ENCODE data around the gene OSBPL9.
A peak's percentile ranks its signal among the peaks of the same experiment; 100 is the strongest.
"Not testable (repeated sequence)": the region's sequence is repeated elsewhere in the genome, so short reads cannot be mapped to it uniquely, and the experiment has no call there.

Gene OSBPL9

GRCh38 chr1:51666478-51666877 is 49.6 kb downstream of the OSBPL9 start:
- DNase-seq: no peak

- no peak for DNase-seq
Measured at GRCh38 chr1:51667561-51667960, 50.7 kb downstream of the OSBPL9 start.

DNA sequence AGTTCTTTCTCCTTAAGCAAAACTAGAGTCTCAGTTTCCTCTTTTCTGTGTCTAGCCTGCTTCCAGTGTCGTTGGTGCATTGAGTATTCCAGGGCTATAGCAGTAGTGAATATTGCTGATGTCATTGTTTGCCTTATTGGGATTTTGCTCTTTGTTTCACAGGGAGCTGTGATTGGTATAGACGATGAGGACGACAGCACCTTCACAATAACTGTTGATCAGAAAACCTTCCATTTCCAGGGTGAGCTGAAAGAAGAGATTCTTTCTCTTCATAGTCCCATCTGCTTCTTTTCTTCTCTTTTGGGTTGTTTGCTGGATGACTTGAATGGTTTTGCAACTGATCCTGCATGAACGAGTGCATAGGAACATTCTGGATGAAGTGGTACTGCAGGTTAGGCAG is 52.4 kb downstream of the OSBPL9 start:
- peak in 1 of 2 experiments; percentile 47 for DNase-seq

DNA sequence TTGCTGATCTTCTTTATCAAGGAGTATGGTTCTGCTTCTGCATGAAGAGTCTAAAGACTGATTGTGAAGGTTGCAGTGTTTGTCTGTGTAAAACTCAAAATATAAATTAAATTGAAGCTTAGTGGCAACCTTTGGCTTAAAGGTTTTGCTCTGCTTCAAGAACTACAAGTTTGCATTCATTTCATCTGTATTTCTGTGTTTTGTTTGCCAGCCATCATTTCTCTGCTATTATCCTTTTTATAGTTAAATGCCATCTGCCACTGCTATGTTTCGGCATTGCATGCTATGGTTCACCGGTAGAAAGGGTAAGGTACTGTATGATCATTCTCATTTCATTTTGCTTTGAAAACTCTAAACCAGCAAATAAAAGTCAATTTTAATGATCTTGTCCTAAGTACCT is 52.9 kb downstream of the OSBPL9 start:
- peak in 1 of 2 experiments; percentile 10 for DNase-seq

GRCh38 chr1:51671527-51672325 is 54.8 kb downstream of the OSBPL9 start:
- DNase-seq: no peak

DNA sequence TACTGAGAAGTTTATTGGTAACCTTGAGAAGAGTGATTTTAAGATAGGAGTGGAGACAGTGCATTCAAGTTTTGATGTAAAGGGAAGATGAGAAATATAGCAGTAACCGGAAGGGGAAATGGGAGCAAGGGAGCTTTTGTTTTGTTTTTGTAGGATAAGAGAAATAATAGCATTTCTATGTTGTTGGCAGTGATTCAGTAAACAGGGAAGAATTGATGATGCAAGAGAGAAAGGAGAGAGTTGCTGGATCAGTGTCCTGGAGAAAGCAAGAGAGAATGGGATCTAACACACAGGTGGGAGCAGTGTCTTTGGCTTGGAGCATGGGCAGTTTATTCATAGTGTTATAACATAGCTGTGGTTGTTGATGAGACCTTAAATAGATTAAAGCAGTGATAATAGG is 56.4 kb downstream of the OSBPL9 start:
- no peak for DNase-seq

GRCh38 chr1:51675177-51675780 is 58.4 kb downstream of the OSBPL9 start:
- DNase-seq: no peak

DNA sequence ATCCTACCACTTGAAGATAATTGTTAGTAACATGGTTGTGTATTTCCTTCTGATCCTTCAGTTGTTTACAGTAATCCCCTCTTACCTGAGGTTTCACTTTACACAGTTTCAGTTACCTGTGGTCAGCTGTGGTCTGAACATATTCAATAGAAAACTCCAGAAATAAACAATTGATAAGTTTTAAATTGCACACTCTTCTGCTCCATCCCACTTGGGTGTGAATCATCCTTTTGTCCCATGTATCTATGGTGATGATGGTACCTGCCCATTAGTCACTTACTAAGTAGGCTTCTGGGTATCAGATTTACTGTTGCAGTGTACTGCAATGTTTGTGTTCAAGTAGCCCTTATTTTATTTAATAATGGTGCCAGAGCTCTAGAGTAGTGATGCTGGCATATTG is 62.5 kb downstream of the OSBPL9 start:
- no peak for DNase-seq

- DNase-seq: no peak
Measured at GRCh38 chr1:51684776-51685175, 67.9 kb downstream of the OSBPL9 start.

DNA sequence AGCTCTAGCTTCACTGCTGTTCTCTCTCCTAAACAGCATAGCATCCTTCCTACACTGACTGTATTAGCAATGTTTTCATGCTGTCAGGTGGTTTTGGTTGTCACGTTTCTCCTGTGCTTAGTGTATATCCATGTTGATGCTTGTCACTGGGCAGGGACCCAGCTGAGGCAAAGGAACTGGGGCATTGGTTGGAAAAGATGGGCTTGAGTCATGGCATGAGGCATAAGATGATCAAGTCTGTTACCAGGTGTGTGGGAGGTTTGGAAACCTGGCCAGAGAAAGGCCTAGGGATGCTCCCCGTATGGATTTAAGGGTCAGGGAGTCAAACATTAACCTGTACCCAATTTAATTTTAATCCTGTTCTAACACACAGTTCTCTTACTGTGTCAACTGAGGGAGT is 69.6 kb downstream of the OSBPL9 start:
- DNase-seq: no peak

DNA sequence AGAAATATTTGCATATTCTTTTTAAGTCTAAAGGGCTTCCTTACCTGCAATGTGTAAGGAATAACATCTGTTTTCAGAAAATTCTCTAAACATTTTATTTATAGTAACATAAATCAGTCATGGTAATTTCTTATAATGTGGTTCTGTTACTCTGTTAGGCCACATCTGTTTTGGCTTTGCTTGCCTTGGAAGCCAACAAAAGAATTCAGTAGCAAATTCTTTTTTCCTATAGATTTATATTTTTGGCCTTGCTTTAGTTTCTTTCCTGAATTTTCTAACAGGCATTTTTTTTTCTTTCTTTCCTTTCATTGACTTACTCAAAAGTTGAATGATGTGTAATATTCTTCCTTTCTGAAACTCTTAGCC is 72.2 kb downstream of the OSBPL9 start:
- DNase-seq: no peak

DNA sequence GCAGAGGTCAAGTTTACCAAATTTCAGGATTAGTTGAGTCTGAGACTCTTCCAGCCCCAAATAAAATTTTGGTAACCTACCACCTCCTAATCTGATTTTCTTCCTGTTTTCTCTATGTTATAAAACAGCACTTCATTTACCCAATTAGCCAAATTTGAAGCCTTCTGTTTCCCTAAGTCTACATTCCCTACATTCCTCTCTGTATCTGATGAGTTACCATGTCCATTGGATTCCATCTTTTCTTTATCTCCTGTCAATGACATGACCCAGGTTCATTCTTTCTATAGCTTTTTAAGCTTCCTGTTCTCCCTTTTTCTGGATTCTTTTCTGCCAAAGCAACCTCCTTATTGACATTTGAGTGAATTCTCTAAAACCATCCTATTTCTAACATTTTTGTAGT is 72.8 kb downstream of the OSBPL9 start:
- DNase-seq: no peak

GRCh38 chr1:51690285-51690961 is 73.5 kb downstream of the OSBPL9 start:
- DNase-seq: peak; percentile 58 to 89

- no peak for DNase-seq
Measured at GRCh38 chr1:51691920-51692319, 75.0 kb downstream of the OSBPL9 start.

DNA sequence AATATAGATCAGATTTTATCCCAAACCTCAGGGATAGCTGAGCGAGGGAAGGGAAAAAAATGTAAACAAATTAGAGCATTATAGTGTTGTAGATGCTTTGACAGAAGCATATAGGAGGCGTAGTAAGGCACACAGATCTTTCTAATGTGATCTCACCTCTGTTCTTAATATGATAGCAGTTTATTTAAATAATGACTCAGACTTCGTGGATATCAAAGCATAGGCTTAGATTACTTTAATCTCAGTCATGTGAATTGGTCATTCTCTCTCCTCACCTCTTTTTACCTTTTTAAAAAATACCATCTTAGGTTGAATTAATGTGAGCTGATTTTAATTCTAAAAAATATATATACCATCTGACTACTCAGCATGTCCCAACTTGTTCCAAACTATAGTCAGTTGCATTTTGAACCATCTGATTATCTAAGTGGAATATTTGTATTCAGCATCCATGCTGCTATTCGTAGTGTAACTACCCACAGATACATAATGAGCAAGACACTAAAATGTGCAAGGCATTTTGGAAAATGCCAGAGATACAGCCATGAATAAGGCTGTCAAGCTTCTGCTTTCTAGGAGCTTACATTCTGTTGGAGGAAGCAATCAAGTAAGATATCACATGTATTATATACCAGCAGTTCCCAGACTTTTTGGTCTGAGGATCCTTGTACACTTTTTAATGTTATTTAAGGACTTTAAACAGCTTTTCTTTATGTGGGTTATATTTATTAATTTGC is 76.7 kb downstream of the OSBPL9 start:
- no peak for DNase-seq

DNA sequence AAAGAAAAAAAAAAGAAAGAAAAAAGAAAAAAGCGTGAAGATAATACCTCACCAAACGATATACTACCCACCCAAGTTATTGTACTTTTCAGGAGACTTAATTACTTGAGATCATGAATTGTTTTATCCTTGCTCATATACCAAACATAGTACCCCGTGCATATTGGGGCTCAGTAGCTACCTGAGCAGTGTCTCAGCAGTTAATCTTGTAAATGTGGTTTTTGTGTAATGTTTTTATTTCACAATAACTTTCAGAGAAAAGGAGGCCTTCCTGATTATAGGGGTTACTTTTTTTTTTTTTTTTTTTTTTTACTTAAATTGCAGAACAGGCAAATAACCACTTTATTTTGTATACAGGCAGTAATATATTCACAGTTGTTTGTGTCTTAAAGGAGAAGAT is 80.3 kb downstream of the OSBPL9 start:
- no peak for DNase-seq

DNA sequence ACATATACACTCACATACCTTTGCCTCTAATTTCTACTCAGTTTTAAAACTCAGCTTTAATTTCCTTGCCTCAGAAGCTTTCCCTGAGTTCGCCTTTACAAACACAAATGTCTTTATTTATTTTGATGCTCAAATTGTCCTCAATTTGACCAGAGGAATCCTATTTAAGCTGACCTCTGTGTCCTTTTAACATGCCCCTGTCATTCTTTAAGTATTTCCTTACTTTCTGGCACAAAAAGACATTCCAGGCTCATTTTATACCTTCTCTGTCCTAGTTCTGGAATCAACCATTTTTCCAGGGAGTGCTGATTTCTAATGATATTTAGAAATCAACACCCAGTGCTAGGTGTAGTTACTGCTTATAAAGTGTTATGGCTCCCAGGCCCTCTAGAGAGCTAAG is 82.5 kb downstream of the OSBPL9 start:
- no peak for DNase-seq

GRCh38 chr1:51701782-51702181 is 84.9 kb downstream of the OSBPL9 start:
- not testable (repeated sequence) for DNase-seq

GRCh38 chr1:51702220-51702619 is 85.3 kb downstream of the OSBPL9 start:
- DNase-seq: not testable (repeated sequence)

DNA sequence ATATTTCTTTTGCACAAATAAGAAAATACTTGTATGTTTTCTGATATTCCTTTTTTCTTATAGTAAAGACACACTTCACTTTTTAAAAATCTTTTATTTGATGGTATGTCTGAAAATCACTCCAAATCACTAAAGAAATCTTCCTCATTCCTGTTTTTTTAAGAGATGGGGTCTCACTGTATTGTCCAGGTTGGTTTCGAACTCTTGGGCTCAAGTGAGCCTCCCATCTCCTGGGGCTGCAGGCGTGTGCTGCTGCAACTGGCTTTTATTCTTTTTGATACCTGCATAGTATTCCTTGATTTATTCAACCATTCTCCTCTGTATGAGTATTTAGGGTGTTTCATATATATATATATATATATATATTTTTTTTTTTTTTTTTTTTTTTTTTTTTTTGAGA is 88.1 kb downstream of the OSBPL9 start:
- no peak for DNase-seq

GRCh38 chr1:51708911-51709760 is 92.2 kb downstream of the OSBPL9 start:
- DNase-seq: no peak

GRCh38 chr1:51709951-51710350 is 93.1 kb downstream of the OSBPL9 start:
- DNase-seq: no peak

GRCh38 chr1:51712590-51712989 is 95.7 kb downstream of the OSBPL9 start:
- DNase-seq: no peak
